ENCODE data around the gene DDX42.
A peak's percentile ranks its signal among the peaks of the same experiment; 100 is the strongest.
"Not testable (repeated sequence)": the region's sequence is repeated elsewhere in the genome, so short reads cannot be mapped to it uniquely, and the experiment has no call there.

The DDX42 gene

DNA sequence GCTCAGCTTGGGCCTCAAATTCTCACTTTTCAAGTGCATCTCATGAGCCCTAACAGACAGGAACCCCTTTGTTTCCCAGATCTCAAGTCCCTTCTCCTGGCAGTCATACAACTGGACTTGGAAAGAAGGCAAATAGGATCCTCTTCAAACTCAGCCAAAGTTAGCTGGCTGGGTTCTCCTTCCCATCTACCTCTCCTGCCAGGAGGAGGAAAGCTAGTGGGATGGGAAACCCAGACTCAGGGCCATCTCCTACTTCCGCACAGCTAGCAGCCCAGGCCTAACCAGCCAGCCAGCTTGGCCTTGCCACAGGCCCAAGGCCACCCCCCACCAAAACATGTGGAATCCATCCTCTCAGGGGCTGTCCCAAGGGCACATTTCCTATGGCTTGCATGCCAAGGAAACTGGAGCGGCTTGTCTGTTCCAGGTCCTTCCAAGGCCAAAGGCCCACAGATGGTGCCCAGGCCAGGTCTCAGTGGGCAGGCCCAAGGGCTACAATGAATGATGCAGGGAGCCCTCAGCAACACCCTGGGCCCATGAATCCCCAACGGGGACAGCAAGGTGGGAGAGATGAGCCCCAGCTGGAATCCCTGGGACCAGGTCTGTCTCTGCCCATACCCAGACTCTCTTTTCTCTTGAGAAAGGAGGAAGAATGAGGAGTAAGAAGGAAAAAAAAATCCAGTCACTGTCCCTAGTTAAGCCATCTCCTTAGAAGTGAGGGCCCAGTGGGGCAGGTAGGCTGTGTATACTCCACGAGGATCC, 66.8 kb downstream of the DDX42 start:
- DNase-seq (ENCODE audit: low read depth), result no peak

- DNase-seq (ENCODE audit: low read depth), result no peak
These were observed 67.6 kb downstream of the DDX42 start for GRCh38 chr17:63841350-63842172.

- no peak for DNase-seq (ENCODE audit: low read depth)
These were observed 68.2 kb downstream of the DDX42 start for GRCh38 chr17:63842173-63842539.

- DNase-seq (ENCODE audit: low read depth), result peak; percentile 99
These were observed 68.8 kb downstream of the DDX42 start, which contains the start of gene SMARCD2 for GRCh38 chr17:63842540-63843386. SMARCD2 (minus strand) TSS chr17:63842685; CDS start chr17:63842674, 11 bp downstream.

GRCh38 chr17:63843387-63843888, 69.5 kb downstream of the DDX42 start:
- not testable (repeated sequence) for DNase-seq (ENCODE audit: low read depth)

DNA sequence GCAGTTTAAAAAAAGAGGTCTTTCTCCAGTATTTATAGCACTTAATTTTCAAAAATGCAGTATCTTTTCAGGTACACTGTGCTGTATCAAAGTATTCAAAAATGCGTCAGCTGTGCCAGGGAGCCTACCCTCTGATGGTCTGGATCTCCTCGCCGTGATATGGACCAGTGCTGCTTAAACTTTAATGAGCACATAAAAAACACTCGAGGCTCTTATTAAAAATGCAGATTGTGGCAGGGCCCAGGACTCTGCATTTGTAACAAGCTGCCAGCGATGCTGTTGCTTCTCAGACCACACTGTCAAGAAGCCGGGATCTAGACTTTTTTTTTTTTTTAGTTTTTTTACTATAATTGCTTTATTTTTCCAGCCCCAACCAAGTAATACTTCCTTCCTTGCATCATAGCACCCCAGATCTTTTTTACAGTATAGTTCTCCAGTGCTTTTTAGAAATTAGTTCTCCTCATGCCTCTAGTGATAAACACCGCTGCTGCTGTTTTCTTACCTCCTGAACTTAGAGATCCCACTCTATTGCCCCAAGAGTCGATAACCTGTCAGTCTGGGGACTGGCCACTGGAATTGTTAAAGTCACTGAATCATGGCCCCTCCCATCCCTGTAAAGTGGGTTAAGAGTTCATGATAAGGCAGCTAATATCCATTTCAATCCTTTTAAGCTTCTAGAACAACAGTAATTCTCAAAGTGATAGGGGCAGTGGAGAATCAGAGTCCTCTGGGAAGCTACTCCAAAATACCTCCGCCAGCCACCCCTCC, 70.1 kb downstream of the DDX42 start:
- no peak for DNase-seq (ENCODE audit: low read depth)

DNA sequence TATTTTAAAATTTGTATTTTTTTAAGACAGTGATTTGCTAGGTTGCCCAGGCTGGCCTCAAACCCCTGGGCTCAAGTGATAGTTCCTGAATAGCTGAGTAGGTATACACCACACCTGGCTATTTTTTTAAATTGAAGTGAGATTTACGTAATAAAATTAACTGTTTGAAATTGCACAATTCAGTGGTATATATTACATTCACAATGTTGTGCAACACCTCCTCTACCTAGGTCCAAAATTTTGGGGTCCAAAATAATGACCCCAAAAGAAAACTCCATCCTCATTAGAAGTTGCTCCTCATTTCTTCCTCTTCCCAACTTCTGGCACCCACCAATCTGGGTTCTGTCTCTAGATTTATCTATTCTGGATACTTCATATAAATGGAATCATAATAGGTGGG, 71.5 kb downstream of the DDX42 start:
- DNase-seq (ENCODE audit: low read depth), result no peak

- DNase-seq (ENCODE audit: low read depth), result no peak
These were observed 73.7 kb downstream of the DDX42 start for GRCh38 chr17:63847525-63848249.

DNA sequence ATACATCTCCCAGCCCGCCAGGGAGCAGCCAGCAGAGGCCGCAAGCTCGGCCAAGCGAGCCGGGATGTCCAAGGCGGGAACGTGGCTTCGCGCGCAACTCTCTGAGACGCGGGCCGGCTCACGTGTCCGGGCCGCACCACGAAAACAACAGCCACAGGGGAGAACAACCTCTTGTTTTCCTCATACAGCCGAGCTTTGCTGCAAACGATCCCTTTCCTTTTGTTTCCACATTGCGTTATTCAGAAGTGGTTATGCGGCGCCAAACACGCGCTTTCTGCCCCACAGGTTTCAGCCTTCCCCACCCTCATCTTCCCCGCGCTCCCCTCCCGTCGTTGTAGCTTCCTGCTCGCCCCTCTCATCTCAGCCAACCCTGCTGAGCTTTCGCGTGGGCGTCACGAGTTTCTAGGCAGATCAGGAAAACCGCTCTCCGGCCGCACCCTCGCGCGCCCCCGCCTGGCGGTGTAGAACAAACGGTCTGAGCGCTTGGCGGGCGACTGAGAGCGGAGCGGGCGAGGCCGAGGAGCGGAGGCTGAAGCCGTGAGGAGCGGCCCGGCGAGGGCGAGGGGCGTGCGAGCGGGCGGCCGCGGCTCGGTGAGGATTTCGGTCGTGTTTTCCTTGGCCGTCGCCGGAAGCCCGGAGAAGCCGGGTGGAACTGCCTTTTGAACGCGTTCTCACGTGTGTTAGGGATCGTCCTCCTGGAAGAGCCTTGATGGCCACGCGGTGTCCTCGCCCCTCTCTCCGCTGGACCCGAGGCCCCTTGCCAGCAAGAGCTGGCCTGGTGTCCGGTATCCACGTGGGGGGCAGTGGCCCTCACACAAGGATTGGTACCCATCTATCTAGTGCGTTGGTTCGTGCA, 75.1 kb downstream of the DDX42 start:
- DNase-seq (ENCODE audit: low read depth), result peak; percentile 95

GRCh38 chr17:63850401-63850800, 76.4 kb downstream of the DDX42 start:
- no peak for DNase-seq (ENCODE audit: low read depth)

- no peak for DNase-seq (ENCODE audit: low read depth)
These were observed 79.3 kb downstream of the DDX42 start for GRCh38 chr17:63853260-63853659.

DNA sequence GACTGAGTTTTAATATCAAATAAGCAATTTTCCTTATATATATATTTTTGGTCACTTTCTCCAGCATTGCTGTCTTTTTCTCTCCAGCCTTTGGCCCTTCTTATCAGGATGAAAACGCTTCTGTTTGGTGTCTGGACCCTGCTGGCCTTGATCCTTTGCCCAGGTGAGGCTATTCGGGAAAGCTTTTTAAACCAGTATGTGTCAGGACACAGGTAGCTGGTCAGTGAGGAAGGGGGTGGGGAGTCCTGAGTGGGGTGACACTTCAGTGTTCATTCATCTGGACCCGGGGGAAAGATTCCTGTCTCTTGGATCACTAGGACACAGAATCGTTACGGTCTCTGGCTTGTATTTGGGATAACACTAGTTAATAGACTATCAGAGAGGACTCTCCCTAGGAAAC, 80.7 kb downstream of the DDX42 start:
- no peak for DNase-seq (ENCODE audit: low read depth)

DNA sequence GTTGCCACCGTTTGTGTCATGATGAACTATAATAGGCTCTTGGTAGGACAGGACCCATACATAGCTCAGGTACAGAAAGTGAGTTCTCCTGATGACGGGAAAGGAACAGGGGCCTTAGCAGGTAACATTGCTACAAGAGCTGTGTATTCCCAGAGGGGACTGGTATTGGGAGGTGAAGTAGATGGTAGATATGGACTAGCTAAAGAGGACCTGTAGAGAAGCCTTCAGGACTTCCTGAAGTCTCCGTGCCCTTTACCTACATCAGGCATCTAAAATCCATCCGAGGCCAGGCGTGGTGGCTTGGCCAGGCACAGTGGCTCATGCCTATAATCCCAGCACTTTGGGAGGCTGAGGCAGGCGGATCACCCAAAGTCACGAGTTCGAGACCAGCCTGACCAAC, 81.2 kb downstream of the DDX42 start:
- no peak for DNase-seq (ENCODE audit: low read depth)

DNA sequence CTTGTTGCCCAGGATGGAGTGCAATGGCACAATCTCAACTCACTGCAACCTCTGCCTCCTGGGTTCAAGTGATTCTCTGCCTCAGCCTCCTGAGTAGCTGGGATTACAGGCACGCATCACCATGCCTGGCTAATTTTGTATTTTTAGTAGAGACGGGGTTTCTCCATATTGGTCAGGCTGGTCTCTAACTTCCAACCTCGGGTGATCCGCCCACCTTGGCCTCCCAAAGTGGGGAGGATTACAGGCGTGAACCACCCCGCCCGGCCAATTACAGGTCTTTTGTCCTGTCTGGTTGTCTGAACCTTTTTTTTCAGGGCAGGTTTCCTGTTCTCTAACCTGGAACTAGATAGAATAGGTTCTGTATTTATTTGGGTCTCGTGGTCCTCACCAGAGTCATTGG, 82.5 kb downstream of the DDX42 start:
- not testable (repeated sequence) for DNase-seq (ENCODE audit: low read depth)

DNA sequence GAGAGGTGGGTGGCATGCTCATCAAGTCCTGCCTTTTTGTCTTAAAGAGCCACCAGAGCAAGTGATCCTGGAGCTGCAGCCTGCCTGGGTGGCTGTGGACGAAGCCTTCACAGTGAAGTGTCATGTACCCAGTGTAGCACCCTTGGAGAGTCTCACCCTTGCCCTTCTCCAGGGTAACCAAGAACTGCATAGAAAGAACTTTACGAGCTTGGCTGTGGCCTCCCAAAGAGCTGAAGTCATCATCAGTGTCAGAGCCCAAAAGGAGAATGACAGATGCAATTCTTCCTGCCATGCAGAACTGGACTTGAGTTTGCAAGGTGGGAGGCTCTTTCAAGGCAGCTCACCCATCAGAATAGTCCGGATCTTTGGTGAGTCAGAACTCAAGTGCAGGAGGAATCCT, 85.3 kb downstream of the DDX42 start:
- DNase-seq (ENCODE audit: low read depth), result no peak

DNA sequence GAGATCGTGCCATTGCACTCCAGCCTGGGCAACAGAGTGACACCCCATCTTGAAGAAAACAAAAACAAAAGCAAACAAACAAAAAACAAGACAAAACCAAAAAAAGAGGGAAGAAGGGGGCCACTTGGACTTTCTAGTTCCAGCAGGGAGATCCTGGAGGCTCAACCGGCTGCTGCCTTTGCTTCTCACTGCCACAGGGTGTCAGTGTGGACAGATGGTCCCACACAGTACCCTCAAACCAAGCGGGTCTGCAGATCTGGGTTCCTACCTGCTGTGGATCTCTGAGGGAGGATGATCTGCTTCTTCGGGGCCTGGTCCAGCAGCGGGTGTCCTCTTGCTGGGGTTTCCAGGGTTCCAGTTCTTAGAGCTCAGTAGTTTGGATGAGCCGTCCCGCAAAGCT, 92.7 kb downstream of the DDX42 start:
- not testable (repeated sequence) for DNase-seq (ENCODE audit: low read depth)

Measured in activated T-cell treated with anti-CD3 and anti-CD28 coated beads for 24 hours (primary cell).